ENCODE data around the gene TLE1.

DNA sequence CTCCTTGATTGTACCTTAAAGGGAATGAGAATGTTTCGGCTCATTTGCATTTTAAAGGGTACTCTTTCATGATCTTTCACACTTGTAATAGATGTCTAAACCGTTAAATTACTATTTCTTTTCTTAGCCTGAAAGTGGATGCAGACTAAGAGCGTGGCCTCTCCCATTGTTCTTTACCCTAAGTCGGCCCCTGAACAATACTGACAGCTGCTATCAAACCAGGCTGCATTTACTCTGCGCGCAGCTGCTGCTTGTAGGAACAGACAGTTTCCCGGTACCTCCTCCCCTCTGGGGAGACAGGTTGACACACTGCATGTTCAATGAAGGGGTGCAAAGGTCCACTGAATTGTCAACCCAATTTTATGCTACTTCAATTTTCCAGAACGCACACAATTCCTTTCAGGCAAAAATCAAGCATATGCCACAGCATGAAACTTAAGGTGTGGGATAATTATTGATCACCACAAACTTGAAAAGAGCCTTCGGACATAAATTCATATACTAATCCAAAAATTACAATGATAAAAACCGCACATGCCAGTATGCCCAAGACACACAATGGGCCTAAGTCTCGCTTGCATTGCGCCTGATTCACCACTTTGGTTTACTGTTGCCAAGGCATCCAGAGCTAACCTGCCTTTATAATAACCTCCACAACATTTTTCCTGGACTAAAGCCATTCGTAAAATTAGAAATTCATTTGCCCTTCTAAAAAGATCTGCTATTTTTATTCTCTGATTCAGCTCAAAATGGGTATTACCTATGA, 39.7 kb downstream of the TLE1 start:
- TF ChIP-seq, protein P1, sequence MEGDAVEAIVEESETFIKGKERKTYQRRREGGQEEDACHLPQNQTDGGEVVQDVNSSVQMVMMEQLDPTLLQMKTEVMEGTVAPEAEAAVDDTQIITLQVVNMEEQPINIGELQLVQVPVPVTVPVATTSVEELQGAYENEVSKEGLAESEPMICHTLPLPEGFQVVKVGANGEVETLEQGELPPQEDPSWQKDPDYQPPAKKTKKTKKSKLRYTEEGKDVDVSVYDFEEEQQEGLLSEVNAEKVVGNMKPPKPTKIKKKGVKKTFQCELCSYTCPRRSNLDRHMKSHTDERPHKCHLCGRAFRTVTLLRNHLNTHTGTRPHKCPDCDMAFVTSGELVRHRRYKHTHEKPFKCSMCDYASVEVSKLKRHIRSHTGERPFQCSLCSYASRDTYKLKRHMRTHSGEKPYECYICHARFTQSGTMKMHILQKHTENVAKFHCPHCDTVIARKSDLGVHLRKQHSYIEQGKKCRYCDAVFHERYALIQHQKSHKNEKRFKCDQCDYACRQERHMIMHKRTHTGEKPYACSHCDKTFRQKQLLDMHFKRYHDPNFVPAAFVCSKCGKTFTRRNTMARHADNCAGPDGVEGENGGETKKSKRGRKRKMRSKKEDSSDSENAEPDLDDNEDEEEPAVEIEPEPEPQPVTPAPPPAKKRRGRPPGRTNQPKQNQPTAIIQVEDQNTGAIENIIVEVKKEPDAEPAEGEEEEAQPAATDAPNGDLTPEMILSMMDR (IDR thresholded peaks at IDR 0.05) = no peak
- TF ChIP-seq POLR2AphosphoS5 (IDR thresholded peaks at IDR 0.05) (no peak), POLR2A (IDR thresholded peaks at IDR 0.05; ENCODE audit: low read depth) (no peak)
